IPS-15b (cell line): Measurements from ENCODE around the gene MID1IP1.

Experiments used
- H3K27me3 ChIP-seq: one replicate; pipeline ENCODE4 v1.6.1; 2013; ENCODE audit warnings: low read length; ENCODE audit not compliant: control insufficient read depth, insufficient read depth
- H3K36me3 ChIP-seq: one replicate; pipeline ENCODE4 v1.6.1; 2013; ENCODE audit warnings: low read length; ENCODE audit not compliant: control insufficient read depth, insufficient read depth
- H3K4me1 ChIP-seq: one replicate; pipeline ENCODE4 v1.6.1; 2013; ENCODE audit warnings: mild to moderate bottlenecking, low read length; ENCODE audit not compliant: control insufficient read depth, insufficient read depth
- H3K4me3 ChIP-seq: one replicate; pipeline ENCODE4 v1.5.1; 2013; ENCODE audit warnings: low read depth, low read length
- H3K9ac ChIP-seq: one replicate; pipeline ENCODE4 v1.6.1; 2013; ENCODE audit warnings: low read depth, mild to moderate bottlenecking, low read length
- H3K9me3 ChIP-seq: one replicate; pipeline ENCODE4 v1.6.1; 2013; ENCODE audit warnings: mild to moderate bottlenecking, low read length; ENCODE audit not compliant: control insufficient read depth, insufficient read depth

The MID1IP1 gene

DNA sequence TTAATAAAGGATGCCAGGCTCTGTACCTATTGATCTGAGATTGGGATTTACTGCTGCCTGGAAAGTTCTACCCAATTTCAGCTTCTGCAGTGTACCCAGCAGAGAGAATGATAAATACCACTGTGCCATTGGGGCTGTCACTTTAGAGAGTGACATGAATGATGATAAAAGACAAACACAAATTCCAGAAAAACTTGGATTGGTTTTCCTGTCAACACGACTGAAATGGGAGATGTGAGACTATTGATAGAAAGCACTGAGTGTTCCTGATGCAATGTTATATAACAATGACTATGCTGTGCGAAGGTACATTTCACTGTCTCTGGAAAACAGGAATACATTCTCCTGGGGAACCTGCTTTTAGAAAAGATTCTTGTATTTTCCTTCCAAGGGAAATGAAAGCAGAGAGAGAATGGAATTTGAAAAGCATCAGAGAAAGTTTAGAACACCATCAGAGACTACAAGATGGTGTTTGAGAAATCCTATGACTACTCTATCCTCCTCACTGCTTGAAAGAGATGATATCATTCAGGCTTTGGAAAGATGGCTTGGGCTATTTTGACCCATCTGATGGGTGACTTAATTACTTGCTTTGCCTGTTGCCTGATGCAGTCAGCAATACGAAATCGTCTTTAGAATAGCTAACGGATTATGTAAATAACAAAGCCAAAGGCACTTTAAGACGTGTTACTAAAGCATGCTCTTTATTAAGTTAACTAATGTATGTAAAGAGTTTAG, 49.7 kb downstream of the MID1IP1 start:
- Histone ChIP-seq H3K4me3 (no peak overlapping the region), H3K9ac (no peak overlapping the region), H3K36me3 (no peaks in the 10 kb centered on the region), H3K27me3 (no peaks in the 10 kb centered on the region), H3K4me1 (no peaks in the 10 kb centered on the region), H3K9me3 (no peaks in the 10 kb centered on the region)

DNA sequence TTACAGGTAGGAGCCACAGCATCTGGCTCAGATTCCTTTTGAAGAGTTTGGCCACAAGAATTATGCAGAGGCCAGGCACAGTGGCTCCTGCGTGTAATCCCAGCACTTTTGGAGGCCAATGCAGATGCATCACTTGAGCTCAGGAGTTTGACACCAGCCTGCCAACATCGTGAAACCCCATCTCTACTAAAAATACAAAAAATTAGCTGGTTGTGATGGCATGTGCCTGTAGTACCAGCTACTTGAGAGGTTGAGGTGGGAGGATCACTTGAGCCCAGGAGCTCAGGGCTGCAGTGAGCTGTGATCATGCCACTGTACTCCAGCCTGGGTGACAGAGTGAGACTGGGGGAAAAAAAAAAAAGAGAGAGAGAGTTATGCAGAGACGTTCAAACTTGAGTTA, 53.0 kb downstream of the MID1IP1 start:
- H3K27me3 ChIP-seq = no peaks in the 10 kb centered on the region
- no peak overlapping the region for H3K4me3 ChIP-seq
- no peaks in the 10 kb centered on the region for H3K4me1 ChIP-seq
- H3K9ac ChIP-seq = no peak overlapping the region
- H3K36me3 ChIP-seq = no peaks in the 10 kb centered on the region
- no peaks in the 10 kb centered on the region for H3K9me3 ChIP-seq
